Activated CD8-positive, alpha-beta memory T cell treated with anti-CD3 and anti-CD28 coated beads, Interleukin-2, amount 50 U/mL, for 24 hours (primary cell): ENCODE measurements around the gene NMBR.
"Not testable (repeated sequence)": the region's sequence is repeated elsewhere in the genome, so short reads cannot be mapped to it uniquely, and the experiment has no call there.

ENCODE experiments used
- DNase-seq: peaks from one replicate; pipeline ENCODE4 v3.0.0-alpha.2; 2020; ENCODE audit errors: extremely low read depth

Gene NMBR

GRCh38 chr6:142155091-142155490 lies 8.2 kb upstream of the NMBR start:
- no peak for DNase-seq

GRCh38 chr6:142154336-142154735 lies 7.4 kb upstream of the NMBR start:
- no peak for DNase-seq

GRCh38 chr6:142153196-142153595 lies 6.3 kb upstream of the NMBR start:
- DNase-seq = no peak

GRCh38 chr6:142152746-142153145 lies 5.8 kb upstream of the NMBR start:
- DNase-seq = no peak

GRCh38 chr6:142141531-142141930 lies 5.4 kb downstream of the NMBR start:
- not testable (repeated sequence) for DNase-seq

GRCh38 chr6:142138876-142139275 lies 8.0 kb downstream of the NMBR start:
- DNase-seq = no peak

GRCh38 chr6:142132625-142133024 lies 14.3 kb downstream of the NMBR start, which contains the start of gene GJE1:
TSS of gene GJE1 (plus strand) at chr6:142132925. CDS start at chr6:142133159, 234 bp downstream.
- DNase-seq = no peak

- DNase-seq = no peak
Observed at GRCh38 chr6:142130814-142131213, 16.1 kb downstream of the NMBR start.

- DNase-seq = no peak
Observed at GRCh38 chr6:142121342-142121741, 25.6 kb downstream of the NMBR start.

GRCh38 chr6:142118925-142119324 lies 28.0 kb downstream of the NMBR start:
- no peak for DNase-seq

GRCh38 chr6:142118328-142118727 lies 28.6 kb downstream of the NMBR start:
- DNase-seq = no peak

- no peak for DNase-seq
Observed at GRCh38 chr6:142117366-142117765, 29.6 kb downstream of the NMBR start.

- peak; percentile 44 for DNase-seq
Observed at GRCh38 chr6:142112451-142113061, 34.4 kb downstream of the NMBR start.

- DNase-seq = not testable (repeated sequence)
Observed at GRCh38 chr6:142110820-142111219, 36.1 kb downstream of the NMBR start.

- not testable (repeated sequence) for DNase-seq
Observed at GRCh38 chr6:142104820-142105219, 42.1 kb downstream of the NMBR start.

GRCh38 chr6:142088858-142089216 lies 58.1 kb downstream of the NMBR start:
- DNase-seq = no peak

GRCh38 chr6:142087950-142088857 lies 58.7 kb downstream of the NMBR start:
- DNase-seq = no peak

- DNase-seq = no peak
Observed at GRCh38 chr6:142079130-142079529, 67.8 kb downstream of the NMBR start.

- DNase-seq = no peak
Observed at GRCh38 chr6:142075516-142076101, 71.3 kb downstream of the NMBR start.

GRCh38 chr6:142074516-142074915 lies 72.4 kb downstream of the NMBR start:
- DNase-seq = no peak

GRCh38 chr6:142071981-142072380 lies 74.9 kb downstream of the NMBR start:
- no peak for DNase-seq

- DNase-seq = no peak
Observed at GRCh38 chr6:142068416-142068815, 78.5 kb downstream of the NMBR start.

GRCh38 chr6:142062861-142063260 lies 84.1 kb downstream of the NMBR start:
- not testable (repeated sequence) for DNase-seq
